HepG2 (cell line): ENCODE data around the gene FER1L5. TPM values are rescaled to one million over a fixed set of nuclear protein-coding genes. Genes with fewer than 3 reads are reported as not detected.

Experiments
- EED ChIP-seq: sonication (generic); formaldehyde crosslinking; IDR thresholded peaks from 2 replicates; pipeline ENCODE4 v1.5.0; 2020; ENCODE audit warnings: mild to moderate bottlenecking, missing genetic modification reagents
- FOXK2 ChIP-seq: fragments of 450-650 bp; IDR thresholded peaks from 2 replicates; pipeline ENCODE4 v1.6.1; 2016
- NPAS2 ChIP-seq: sonication (generic); formaldehyde crosslinking; IDR thresholded peaks from 2 replicates; pipeline ENCODE4 v1.8.0; 2022; ENCODE audit warnings: mild to moderate bottlenecking, missing genetic modification reagents, borderline replicate concordance
- PAX8 ChIP-seq: sonication (generic); formaldehyde crosslinking; IDR thresholded peaks from 2 replicates; pipeline ENCODE4 v1.8.0; 2022; ENCODE audit warnings: mild to moderate bottlenecking, missing genetic modification reagents, borderline replicate concordance
- RBAK ChIP-seq: sonication (generic); formaldehyde crosslinking; IDR thresholded peaks from 2 replicates; pipeline ENCODE4 v1.5.1; 2020; ENCODE audit warnings: mild to moderate bottlenecking, missing genetic modification reagents
- SETDB1 ChIP-seq: sonication (generic); formaldehyde crosslinking; IDR thresholded peaks from 2 replicates; pipeline ENCODE4 v1.5.1; 2020; ENCODE audit warnings: missing genetic modification reagents, mild to moderate bottlenecking, borderline replicate concordance
- SP1 ChIP-seq, 2 experiments: fragments of 450-650 bp in 1 of 2; sonication (generic) in 1 of 2; formaldehyde crosslinking in 1 of 2; IDR thresholded peaks; 2 replicates each; pipeline versions ENCODE4 v1.4.0 to v1.6.1; 2016 to 2020; ENCODE audit warnings: missing genetic modification reagents in 1 of 2
- SUZ12 ChIP-seq: fragments of 150-350 bp; IDR thresholded peaks from 2 replicates; pipeline ENCODE4 v1.6.1; 2014; ENCODE audit warnings: low read depth, low read length
- TAF1 ChIP-seq: sonication (generic); formaldehyde crosslinking; IDR thresholded peaks from 2 replicates; pipeline ENCODE4 v1.4.0; 2020; ENCODE audit warnings: missing genetic modification reagents
- TEAD2 ChIP-seq: sonication (generic); formaldehyde crosslinking; IDR thresholded peaks from 2 replicates; pipeline ENCODE4 v1.9.0; 2021; ENCODE audit warnings: missing genetic modification reagents
- ZNF124 ChIP-seq: sonication (generic); formaldehyde crosslinking; IDR thresholded peaks from 2 replicates; pipeline ENCODE4 v1.4.0; 2020; ENCODE audit warnings: missing genetic modification reagents
- ZNF253 ChIP-seq: sonication (generic); formaldehyde crosslinking; IDR thresholded peaks from 2 replicates; pipeline ENCODE4 v1.8.0; 2022; ENCODE audit warnings: mild to moderate bottlenecking, missing genetic modification reagents, borderline replicate concordance
- ZNF34 ChIP-seq: sonication (generic); formaldehyde crosslinking; IDR thresholded peaks from 2 replicates; pipeline ENCODE4 v1.4.0; 2020; ENCODE audit warnings: mild to moderate bottlenecking, missing genetic modification reagents, borderline replicate concordance
- ZNF567 ChIP-seq: sonication (generic); formaldehyde crosslinking; IDR thresholded peaks from 2 replicates; pipeline ENCODE4 v1.8.1; 2023; ENCODE audit warnings: mild to moderate bottlenecking, missing genetic modification reagents, borderline replicate concordance
- ZNF569 ChIP-seq: sonication (generic); formaldehyde crosslinking; IDR thresholded peaks from 2 replicates; pipeline ENCODE4 v1.5.0; 2020; ENCODE audit warnings: mild to moderate bottlenecking, missing genetic modification reagents, moderate library complexity, borderline replicate concordance
- ZNF605 ChIP-seq: sonication (generic); formaldehyde crosslinking; IDR thresholded peaks from 2 replicates; pipeline ENCODE4 v1.8.0; 2022; ENCODE audit warnings: mild to moderate bottlenecking, missing genetic modification reagents
- ZNF792 ChIP-seq: IDR thresholded peaks from 2 replicates; pipeline ENCODE4 v1.6.1; 2016
- polyA plus RNA-seq, 8 experiments: library from polyadenylated mRNA; depleted of rRNA in 3 of 8; stranded (reverse) in 7 of 8; unstranded in 1 of 8; fragments of >200 nt; fragmentation: Illumina TruSeq in 4 of 8; extraction: Trizol in 4 of 8; gene quantifications; 2 replicates each; pipeline versions ENCODE4 v1.2.1 to v1.2.3, GENCODE V29; 2011 to 2016; ENCODE audit warnings: low read depth in 4 of 8, missing spikeins in 1 of 8, mixed read lengths in 1 of 8; ENCODE audit not compliant: insufficient read depth in 1 of 8
- total RNA-seq, 5 experiments: library from RNA; depleted of rRNA; stranded (reverse); fragments of >200 nt; fragmentation: Illumina TruSeq; extraction: Trizol; gene quantifications; 2 replicates each; pipeline ENCODE4 v1.2.3, GENCODE V29; 2016; ENCODE audit warnings: low read depth in 1 of 5
- TF ChIP-seq, protein P1 (sequence below): sonication (generic); formaldehyde crosslinking; IDR thresholded peaks from 2 replicates; pipeline ENCODE4 v1.5.0; 2020; ENCODE audit warnings: missing genetic modification reagents
- TF ChIP-seq, protein P2 (sequence below): IDR thresholded peaks from 2 replicates; pipeline ENCODE4 v1.4.0; 2020; ENCODE audit warnings: mild to moderate bottlenecking, missing genetic modification reagents
- TF ChIP-seq, protein P3 (sequence below): sonication (generic); formaldehyde crosslinking; IDR thresholded peaks from 2 replicates; pipeline ENCODE4 v1.4.0; 2020; ENCODE audit warnings: missing genetic modification reagents
- TF ChIP-seq, protein P4 (sequence below): sonication (generic); formaldehyde crosslinking; IDR thresholded peaks from 2 replicates; pipeline ENCODE4 v1.4.0; 2020; ENCODE audit warnings: missing genetic modification reagents, borderline replicate concordance

Gene FER1L5
- total and polyA plus RNA-seq, 2 of the 13 experiments (the other 11 are each of a cell fraction or from before 2014, with no cell fraction given) = 0.02 to 0.08 TPM

DNA sequence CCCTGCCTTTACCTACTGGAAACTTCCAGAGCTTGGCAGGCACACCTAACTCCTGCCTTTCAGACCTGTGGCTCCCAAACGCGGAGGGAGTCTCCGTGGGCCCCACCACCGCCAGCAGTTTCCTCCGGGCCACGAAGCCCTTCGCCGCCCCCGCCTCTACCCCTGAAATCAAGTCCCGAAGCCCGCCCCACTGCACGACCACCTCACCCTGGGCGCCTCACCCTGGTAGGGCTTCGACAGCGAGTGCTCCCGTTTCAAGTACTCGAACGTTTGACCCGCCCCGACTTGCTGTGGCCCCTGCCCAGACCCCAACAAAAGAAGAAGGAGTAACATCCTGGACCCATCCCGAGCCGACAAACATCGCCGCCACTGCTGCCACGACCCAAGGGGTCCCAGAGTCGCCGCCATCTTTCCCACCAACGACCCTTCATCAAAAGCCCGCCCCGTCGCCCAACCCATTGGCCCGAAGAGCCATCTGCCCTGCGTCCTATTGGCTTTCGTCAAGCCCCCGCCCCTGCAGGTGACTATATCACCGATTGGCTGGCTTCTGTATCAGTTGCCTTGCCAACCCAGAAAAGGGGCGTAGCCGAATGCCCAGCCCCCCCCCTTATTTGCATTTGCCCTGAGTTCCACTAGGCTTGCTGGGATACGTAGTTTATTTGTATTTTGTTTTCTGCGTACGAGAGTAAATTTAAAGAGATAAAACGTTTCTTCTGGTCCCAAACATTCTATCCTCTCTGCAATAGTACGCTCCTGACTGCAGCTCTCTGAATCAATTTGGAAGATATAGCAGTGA is 97.3 kb downstream of the FER1L5 start, which contains the start of gene LMAN2L (continued):
- TF ChIP-seq EED (no peak), ZNF124 (peak; percentile 58; the same call in 1 of the 2 replicates), PAX8 (CRISPR knock-in tag) (peak; percentile 95; the same call in 1 of the 2 replicates), ZNF605 (no peak), ZNF792 (CRISPR knock-in tag) (0 out of 2 replicates have a peak, but pooled peaks have one; percentile 64), ZNF567 (CRISPR knock-in tag) (0 out of 2 replicates have a peak, but pooled peaks have one; percentile 29), RBAK (CRISPR knock-in tag) (no peak), SUZ12 (peak; percentile 60), FOXK2 (no peak), ZNF34 (CRISPR knock-in tag) (0 out of 2 replicates have a peak, but pooled peaks have one; percentile 82), ZNF569 (0 out of 2 replicates have a peak, but pooled peaks have one; percentile 52), SP1 (IDR thresholded peaks at IDR 0.05) (peak; percentile 60; the same call in 1 of the 2 replicates), SP1 (CRISPR knock-in tag; IDR thresholded peaks at IDR 0.05) (peak; percentile 97), TEAD2 (no peak), SETDB1 (CRISPR knock-in tag) (no peak), NPAS2 (no peak), TAF1 (CRISPR knock-in tag) (peak; percentile 82; the same call in 1 of the 2 replicates), ZNF253 (CRISPR knock-in tag) (0 out of 2 replicates have a peak, but pooled peaks have one; percentile 26)
- TF ChIP-seq, protein P1, sequence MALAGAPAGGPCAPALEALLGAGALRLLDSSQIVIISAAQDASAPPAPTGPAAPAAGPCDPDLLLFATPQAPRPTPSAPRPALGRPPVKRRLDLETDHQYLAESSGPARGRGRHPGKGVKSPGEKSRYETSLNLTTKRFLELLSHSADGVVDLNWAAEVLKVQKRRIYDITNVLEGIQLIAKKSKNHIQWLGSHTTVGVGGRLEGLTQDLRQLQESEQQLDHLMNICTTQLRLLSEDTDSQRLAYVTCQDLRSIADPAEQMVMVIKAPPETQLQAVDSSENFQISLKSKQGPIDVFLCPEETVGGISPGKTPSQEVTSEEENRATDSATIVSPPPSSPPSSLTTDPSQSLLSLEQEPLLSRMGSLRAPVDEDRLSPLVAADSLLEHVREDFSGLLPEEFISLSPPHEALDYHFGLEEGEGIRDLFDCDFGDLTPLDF = peak; percentile 54; the same call in 1 of the 2 replicates
- TF ChIP-seq, protein P2, sequence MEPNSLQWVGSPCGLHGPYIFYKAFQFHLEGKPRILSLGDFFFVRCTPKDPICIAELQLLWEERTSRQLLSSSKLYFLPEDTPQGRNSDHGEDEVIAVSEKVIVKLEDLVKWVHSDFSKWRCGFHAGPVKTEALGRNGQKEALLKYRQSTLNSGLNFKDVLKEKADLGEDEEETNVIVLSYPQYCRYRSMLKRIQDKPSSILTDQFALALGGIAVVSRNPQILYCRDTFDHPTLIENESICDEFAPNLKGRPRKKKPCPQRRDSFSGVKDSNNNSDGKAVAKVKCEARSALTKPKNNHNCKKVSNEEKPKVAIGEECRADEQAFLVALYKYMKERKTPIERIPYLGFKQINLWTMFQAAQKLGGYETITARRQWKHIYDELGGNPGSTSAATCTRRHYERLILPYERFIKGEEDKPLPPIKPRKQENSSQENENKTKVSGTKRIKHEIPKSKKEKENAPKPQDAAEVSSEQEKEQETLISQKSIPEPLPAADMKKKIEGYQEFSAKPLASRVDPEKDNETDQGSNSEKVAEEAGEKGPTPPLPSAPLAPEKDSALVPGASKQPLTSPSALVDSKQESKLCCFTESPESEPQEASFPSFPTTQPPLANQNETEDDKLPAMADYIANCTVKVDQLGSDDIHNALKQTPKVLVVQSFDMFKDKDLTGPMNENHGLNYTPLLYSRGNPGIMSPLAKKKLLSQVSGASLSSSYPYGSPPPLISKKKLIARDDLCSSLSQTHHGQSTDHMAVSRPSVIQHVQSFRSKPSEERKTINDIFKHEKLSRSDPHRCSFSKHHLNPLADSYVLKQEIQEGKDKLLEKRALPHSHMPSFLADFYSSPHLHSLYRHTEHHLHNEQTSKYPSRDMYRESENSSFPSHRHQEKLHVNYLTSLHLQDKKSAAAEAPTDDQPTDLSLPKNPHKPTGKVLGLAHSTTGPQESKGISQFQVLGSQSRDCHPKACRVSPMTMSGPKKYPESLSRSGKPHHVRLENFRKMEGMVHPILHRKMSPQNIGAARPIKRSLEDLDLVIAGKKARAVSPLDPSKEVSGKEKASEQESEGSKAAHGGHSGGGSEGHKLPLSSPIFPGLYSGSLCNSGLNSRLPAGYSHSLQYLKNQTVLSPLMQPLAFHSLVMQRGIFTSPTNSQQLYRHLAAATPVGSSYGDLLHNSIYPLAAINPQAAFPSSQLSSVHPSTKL (CRISPR knock-in tag) = peak; percentile 17; the same call in 1 of the 2 replicates
- TF ChIP-seq, protein P3, sequence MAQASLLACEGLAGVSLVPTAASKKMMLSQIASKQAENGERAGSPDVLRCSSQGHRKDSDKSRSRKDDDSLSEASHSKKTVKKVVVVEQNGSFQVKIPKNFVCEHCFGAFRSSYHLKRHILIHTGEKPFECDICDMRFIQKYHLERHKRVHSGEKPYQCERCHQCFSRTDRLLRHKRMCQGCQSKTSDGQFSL (CRISPR knock-in tag) = peak; percentile 98
- TF ChIP-seq, protein P4, sequence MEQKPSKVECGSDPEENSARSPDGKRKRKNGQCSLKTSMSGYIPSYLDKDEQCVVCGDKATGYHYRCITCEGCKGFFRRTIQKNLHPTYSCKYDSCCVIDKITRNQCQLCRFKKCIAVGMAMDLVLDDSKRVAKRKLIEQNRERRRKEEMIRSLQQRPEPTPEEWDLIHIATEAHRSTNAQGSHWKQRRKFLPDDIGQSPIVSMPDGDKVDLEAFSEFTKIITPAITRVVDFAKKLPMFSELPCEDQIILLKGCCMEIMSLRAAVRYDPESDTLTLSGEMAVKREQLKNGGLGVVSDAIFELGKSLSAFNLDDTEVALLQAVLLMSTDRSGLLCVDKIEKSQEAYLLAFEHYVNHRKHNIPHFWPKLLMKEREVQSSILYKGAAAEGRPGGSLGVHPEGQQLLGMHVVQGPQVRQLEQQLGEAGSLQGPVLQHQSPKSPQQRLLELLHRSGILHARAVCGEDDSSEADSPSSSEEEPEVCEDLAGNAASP (CRISPR knock-in tag) = peak; percentile 58; the same call in 1 of the 2 replicates
